GM18870 (cell line): ENCODE data around the gene RGS13.

ENCODE experiments used
- ATAC-seq: cut with Tn5 transposase; IDR thresholded peaks from one replicate; pipeline ENCODE4 v1.9.1; 2021; ENCODE audit warnings: moderate library complexity; ENCODE audit not compliant: unreplicated experiment

Gene RGS13

GRCh38 chr1:192635939-192636338 lies at the start of gene RGS13:
Gene RGS13, plus strand, starts transcription at chr1:192636147. Its CDS starts 8,188 bp downstream, at chr1:192644335.
- ATAC-seq = no peak

GRCh38 chr1:192587386-192588266 lies 48.3 kb upstream of the RGS13 start:
- no peak for ATAC-seq

- no peak for ATAC-seq
Observed at GRCh38 chr1:192588546-192588945, 47.4 kb upstream of the RGS13 start.

- ATAC-seq = no peak
Observed at GRCh38 chr1:192589813-192590212, 46.1 kb upstream of the RGS13 start.

- no peak for ATAC-seq
Observed at GRCh38 chr1:192592517-192592916, 43.4 kb upstream of the RGS13 start.

- no peak for ATAC-seq
Observed at GRCh38 chr1:192592981-192593708, 42.8 kb upstream of the RGS13 start.

- ATAC-seq = no peak
Observed at GRCh38 chr1:192595299-192595698, 40.6 kb upstream of the RGS13 start.

- ATAC-seq = no peak
Observed at GRCh38 chr1:192598589-192598988, 37.4 kb upstream of the RGS13 start.

- ATAC-seq = no peak
Observed at GRCh38 chr1:192600275-192600674, 35.7 kb upstream of the RGS13 start.

GRCh38 chr1:192601143-192601542 lies 34.8 kb upstream of the RGS13 start:
- ATAC-seq = peak; percentile 55

- peak; percentile 38 for ATAC-seq
Observed at GRCh38 chr1:192601567-192601966, 34.4 kb upstream of the RGS13 start.

- ATAC-seq = no peak
Observed at GRCh38 chr1:192602757-192603156, 33.2 kb upstream of the RGS13 start.

GRCh38 chr1:192603218-192603787 lies 32.6 kb upstream of the RGS13 start:
- ATAC-seq = no peak

- peak; percentile 29 for ATAC-seq
Observed at GRCh38 chr1:192604979-192605620, 30.8 kb upstream of the RGS13 start.

- ATAC-seq = no peak
Observed at GRCh38 chr1:192608671-192609070, 27.3 kb upstream of the RGS13 start.

- ATAC-seq = peak; percentile 99
Observed at GRCh38 chr1:192609110-192610079, 26.6 kb upstream of the RGS13 start.

- ATAC-seq = no peak
Observed at GRCh38 chr1:192610112-192610889, 25.6 kb upstream of the RGS13 start.

- ATAC-seq = peak; percentile 75
Observed at GRCh38 chr1:192615055-192615454, 20.9 kb upstream of the RGS13 start.

- ATAC-seq = no peak
Observed at GRCh38 chr1:192620071-192620635, 15.8 kb upstream of the RGS13 start.
